GM23338 (cell line): ENCODE measurements around the gene CSTPP1. TPM values are rescaled to one million over a fixed set of nuclear protein-coding genes. Genes with fewer than 3 reads are reported as not detected.

Source experiments
- ATAC-seq: fragments of 200-7000 bp; cut with Tn5 transposase; 3 replicates; pipeline ENCODE4 v1.9.1; 2020
- DNase-seq: peaks from one replicate; pipeline ENCODE4 v3.0.0-alpha.2; 2015; ENCODE audit warnings: low spot score
- H2AFZ ChIP-seq: fragments of 200-600 bp; sonication (generic); 2 replicates; pipeline ENCODE4 v1.8.0; 2016; ENCODE audit warnings: antibody characterized with exemption, mild to moderate bottlenecking, moderate library complexity
- H3F3A ChIP-seq: fragments of 200-600 bp; sonication (generic); replicated peaks from 2 replicates; pipeline ENCODE4 v1.8.0; 2017; ENCODE audit warnings: antibody characterized with exemption, mixed run types, low read depth
- H3K27ac ChIP-seq: fragments of 200-600 bp; sonication (generic); 2 replicates; pipeline ENCODE4 v1.6.1; 2016; ENCODE audit warnings: low read depth
- H3K27me3 ChIP-seq: fragments of 200-600 bp; sonication (generic); 2 replicates; pipeline ENCODE4 v1.8.0; 2016; ENCODE audit warnings: mild to moderate bottlenecking, mixed run types, moderate library complexity; ENCODE audit not compliant: insufficient read depth
- H3K36me3 ChIP-seq: fragments of 200-600 bp; sonication (generic); 2 replicates; pipeline ENCODE4 v1.8.0; 2016; ENCODE audit warnings: mild to moderate bottlenecking; ENCODE audit not compliant: insufficient read depth
- H3K4me1 ChIP-seq: fragments of 200-600 bp; sonication (generic); 2 replicates; pipeline ENCODE4 v1.8.0; 2016; ENCODE audit warnings: mild to moderate bottlenecking, moderate library complexity; ENCODE audit not compliant: insufficient read depth
- H3K4me2 ChIP-seq: fragments of 200-600 bp; sonication (generic); 2 replicates; pipeline ENCODE4 v1.7.1; 2017; ENCODE audit warnings: mixed run types
- H3K4me3 ChIP-seq: fragments of 200-600 bp; sonication (generic); 2 replicates; pipeline ENCODE4 v1.6.1; 2016; ENCODE audit warnings: mixed run types
- H3K79me2 ChIP-seq: fragments of 200-600 bp; sonication (generic); replicated peaks from 2 replicates; pipeline ENCODE4 v1.8.0; 2017; ENCODE audit warnings: mild to moderate bottlenecking; ENCODE audit not compliant: insufficient read depth
- H3K9me2 ChIP-seq: fragments of 200-600 bp; sonication (generic); 2 replicates; pipeline ENCODE4 v1.8.0; 2017; ENCODE audit not compliant: insufficient read depth
- H4K20me1 ChIP-seq: fragments of 200-600 bp; sonication (generic); replicated peaks from 2 replicates; pipeline ENCODE4 v1.8.0; 2017; ENCODE audit warnings: mild to moderate bottlenecking; ENCODE audit not compliant: insufficient read depth
- H3K27ac Mint-ChIP-seq: 2 replicates; pipeline ENCODE4 v1.8.0; 2020; ENCODE audit warnings: inconsistent platforms, mild to moderate bottlenecking, moderate library complexity, mixed read lengths
- H3K27me3 Mint-ChIP-seq: 3 replicates; pipeline ENCODE4 v1.8.0; 2022; ENCODE audit warnings: low read depth, mild to moderate bottlenecking, moderate library complexity, mixed read lengths, inconsistent platforms; ENCODE audit not compliant: insufficient read depth, poor library complexity
- H3K36me3 Mint-ChIP-seq: 3 replicates; pipeline ENCODE4 v1.8.0; 2021; ENCODE audit warnings: low read depth, mild to moderate bottlenecking, inconsistent platforms, moderate library complexity, mixed read lengths
- H3K4me1 Mint-ChIP-seq: 3 replicates; pipeline ENCODE4 v1.8.0; 2020; ENCODE audit warnings: mild to moderate bottlenecking, inconsistent platforms, mixed read lengths
- H3K4me3 Mint-ChIP-seq: 3 replicates; pipeline ENCODE4 v1.8.0; 2021; ENCODE audit warnings: moderate library complexity, mild to moderate bottlenecking, inconsistent platforms, mixed read lengths
- H3K9me3 Mint-ChIP-seq: 3 replicates; pipeline ENCODE4 v1.8.0; 2020; ENCODE audit warnings: moderate library complexity, mild to moderate bottlenecking, inconsistent platforms, mixed read lengths
- CREB1 ChIP-seq: fragments of 250-450 bp; sonication (Bioruptor Pico); IDR thresholded peaks from 2 replicates; pipeline ENCODE4 v1.5.0; 2020; ENCODE audit warnings: low read depth, mild to moderate bottlenecking, moderate library complexity
- CTCF ChIP-seq, 2 experiments: fragments of 200-600 bp in 1 of 2; sonication (generic) in 1 of 2; conservative IDR thresholded peaks; 2 replicates each; pipeline versions ENCODE4 v1.5.1 to v1.6.1; 2016 to 2017; ENCODE audit warnings: antibody characterized with exemption in 2 of 2, low read depth in 2 of 2, mild to moderate bottlenecking in 2 of 2, moderate library complexity in 1 of 2
- ETS1 ChIP-seq: IDR thresholded peaks from 2 replicates; pipeline ENCODE4 v1.6.1; 2016; ENCODE audit warnings: antibody characterized with exemption
- EZH2 ChIP-seq: fragments of 200-600 bp; sonication (generic); IDR thresholded peaks from one replicate; pipeline ENCODE4 v1.8.0; 2017; ENCODE audit warnings: antibody characterized with exemption, mild to moderate bottlenecking, low read depth; ENCODE audit not compliant: unreplicated experiment
- EZH2phosphoT487 ChIP-seq: fragments of 200-600 bp; sonication (generic); IDR thresholded peaks from one replicate; pipeline ENCODE4 v1.8.1; 2018; ENCODE audit warnings: antibody characterized with exemption; ENCODE audit not compliant: unreplicated experiment
- JUNB ChIP-seq: IDR thresholded peaks from one replicate; pipeline ENCODE4 v1.6.1; 2016; ENCODE audit warnings: antibody characterized with exemption; ENCODE audit not compliant: unreplicated experiment
- NANOG ChIP-seq: IDR thresholded peaks from 2 replicates; pipeline ENCODE4 v1.6.1; 2016; ENCODE audit warnings: antibody characterized with exemption, borderline replicate concordance
- POLR2AphosphoS5 ChIP-seq: IDR thresholded peaks from 2 replicates; pipeline ENCODE4 v1.6.1; 2016; ENCODE audit warnings: antibody characterized with exemption, low read depth
- REST ChIP-seq: IDR thresholded peaks from one replicate; pipeline ENCODE4 v1.6.1; 2018; ENCODE audit warnings: antibody characterized with exemption; ENCODE audit not compliant: unreplicated experiment
- STAT1 ChIP-seq: IDR thresholded peaks from one replicate; pipeline ENCODE4 v1.6.1; 2016; ENCODE audit warnings: antibody characterized with exemption; ENCODE audit not compliant: unreplicated experiment
- ZNF114 ChIP-seq: fragments of 250-450 bp; sonication (Bioruptor Pico); IDR thresholded peaks from 2 replicates; pipeline ENCODE4 v1.5.0; 2020; ENCODE audit warnings: mild to moderate bottlenecking, moderate library complexity
- ZNF331 ChIP-seq: fragments of 250-450 bp; sonication (Bioruptor Pico); IDR thresholded peaks from 2 replicates; pipeline ENCODE4 v1.5.0; 2020; ENCODE audit warnings: low read depth, mild to moderate bottlenecking, moderate library complexity
- ZNF462 ChIP-seq: fragments of 250-450 bp; sonication (Bioruptor Pico); IDR thresholded peaks from 2 replicates; pipeline ENCODE4 v1.5.0; 2020; ENCODE audit warnings: mild to moderate bottlenecking, moderate library complexity
- polyA plus RNA-seq: library from polyadenylated mRNA; unstranded; fragments of >200 nt; fragmentation: Nextera tagmentation; extraction: Ambion mirVana; gene quantifications from 2 replicates; pipeline ENCODE4 v1.2.1, GENCODE V29; 2016
- total RNA-seq: library from RNA; depleted of rRNA; stranded (reverse); fragments of >200 nt; shearing (Covaris generic); gene quantifications from 2 replicates; pipeline ENCODE4 v1.2.3, GENCODE V29; 2014

Gene CSTPP1
- total and polyA plus RNA-seq, 2 experiments from 2014 or later, result 23.5 to 42.6 TPM

GRCh38 chr11:47087801-47088200 lies 151.2 kb downstream of the CSTPP1 start:
- TF ChIP-seq NANOG (no peak), EZH2 (no peak), REST (no peak), JUNB (no peak), EZH2phosphoT487 (no peak), CREB1 (CRISPR knock-in tag) (no peak), ZNF114 (no peak), STAT1 (no peak), ETS1 (no peak), ZNF331 (no peak), ZNF462 (CRISPR knock-in tag) (no peak), POLR2AphosphoS5 (no peak), CTCF (conservative IDR thresholded peaks at IDR 0.05; ENCODE audit: low read depth in 2 of 2) (no peak)

More at GRCh38 chr11:47087801-47088200, 151.2 kb downstream of the CSTPP1 start:
- Histone ChIP-seq H3K4me3 (no peak overlapping the region), H4K20me1 (no peaks in the 10 kb centered on the region), H3K4me2 (no peak overlapping the region), H3K4me1 (no peaks in the 10 kb centered on the region), H3K27ac (no peak overlapping the region), H3K9me2 (no peaks in the 10 kb centered on the region), H3K27me3 (no peaks in the 10 kb centered on the region), H2AFZ (no peak overlapping the region), H3K79me2 (no peaks in the 10 kb centered on the region), H3F3A (no peaks in the 10 kb centered on the region), H3K36me3 (no peaks in the 10 kb centered on the region)
- Mint-ChIP-seq H3K4me3 (no peak overlapping the region), H3K9me3 (no peaks in the 10 kb centered on the region), H3K27me3 (peaks cover 2% of the 10 kb centered on the region), H3K27ac (no peak overlapping the region), H3K36me3 (no peaks in the 10 kb centered on the region), H3K4me1 (no peaks in the 10 kb centered on the region)
- no peak for DNase-seq
- no peak for ATAC-seq
